ENCODE measurements around the gene PCYT1A. TPM values are rescaled to one million over a fixed set of nuclear protein-coding genes. Genes with fewer than 3 reads are reported as not detected.

Gene PCYT1A
- polyA plus RNA-seq, 1 donor (not counting 4 experiments of a cell fraction or from before 2014, with no cell fraction given) = 108 TPM

- FAIRE-seq (no peak), DNase-seq (ENCODE audit: low read depth, low spot score) (no peak)
- Histone ChIP-seq H3K9ac (ENCODE audit: control insufficient read depth, extremely low read depth, insufficient read depth, low read length) (no peak overlapping the region), H4K20me1 (ENCODE audit: control insufficient read depth, extremely low read depth, insufficient read depth, low read length) (no peaks in the 10 kb centered on the region), H3K36me3 (ENCODE audit: control insufficient read depth in 2 of 2, extremely low read depth in 1 of 2, insufficient read depth in 2 of 2, low read length in 2 of 2) (no peaks in the 10 kb centered on the region), H2AFZ (ENCODE audit: control insufficient read depth, low read length) (no peak overlapping the region), H3K27me3 (ENCODE audit: control insufficient read depth, extremely low read depth, insufficient read depth, low read length) (peaks cover 17% of the 10 kb centered on the region), H3K27ac (ENCODE audit: control insufficient read depth, insufficient read depth, low read length) (no peak overlapping the region), H3K4me2 (ENCODE audit: control insufficient read depth, extremely low read depth, insufficient read depth, low read depth, low read length) (no peak overlapping the region), H3K4me1 (ENCODE audit: control insufficient read depth, extremely low read depth, insufficient read depth, low read length) (no peaks in the 10 kb centered on the region), H3K9me1 (ENCODE audit: control insufficient read depth, extremely low read depth, insufficient read depth, low read length) (no peaks in the 10 kb centered on the region), H3K4me3 (ENCODE audit: control insufficient read depth in 2 of 3, extremely low read depth in 1 of 3, insufficient read depth in 2 of 3, low read depth in 1 of 3, low read length in 3 of 3) (no peak overlapping the region), H3K79me2 (ENCODE audit: control insufficient read depth, insufficient read depth, low read length) (no peaks in the 10 kb centered on the region), H3K9me3 (ENCODE audit: control insufficient read depth, low read depth, low read length) (no peaks in the 10 kb centered on the region)
- dilution Hi-C loops (cut with MboI; ENCODE audit: extremely low pct_ligation_motif_present, low sequenced_read_pairs) = no loop called here
- TF ChIP-seq CTCF (optimal IDR thresholded peaks at IDR 0.05 in 1 of 3, IDR thresholded peaks at IDR 0.05 in 1 of 3, conservative IDR thresholded peaks at IDR 0.05 in 1 of 3; ENCODE audit: extremely low read depth in 1 of 3, insufficient read depth in 2 of 3, low read length in 3 of 3) (no peak), EZH2 (IDR thresholded peaks at IDR 0.05; ENCODE audit: low read length) (no peak)
Observed at GRCh38 chr3:196225086-196225485, 62.4 kb downstream of the PCYT1A start.

GRCh38 chr3:196222876-196223595 lies 64.5 kb downstream of the PCYT1A start:
- FAIRE-seq = no peak
- dilution Hi-C loops (cut with MboI; ENCODE audit: extremely low pct_ligation_motif_present, low sequenced_read_pairs) = no loop called here
- Histone ChIP-seq H3K4me2 (ENCODE audit: control insufficient read depth, extremely low read depth, insufficient read depth, low read depth, low read length) (no peak overlapping the region), H3K27me3 (ENCODE audit: control insufficient read depth, extremely low read depth, insufficient read depth, low read length) (peaks cover 13% of the 10 kb centered on the region), H3K4me1 (ENCODE audit: control insufficient read depth, extremely low read depth, insufficient read depth, low read length) (peaks cover 6% of the 10 kb centered on the region), H4K20me1 (ENCODE audit: control insufficient read depth, extremely low read depth, insufficient read depth, low read length) (no peaks in the 10 kb centered on the region), H3K36me3 (ENCODE audit: control insufficient read depth in 2 of 2, extremely low read depth in 1 of 2, insufficient read depth in 2 of 2, low read length in 2 of 2) (no peaks in the 10 kb centered on the region), H3K79me2 (ENCODE audit: control insufficient read depth, insufficient read depth, low read length) (no peaks in the 10 kb centered on the region), H3K27ac (ENCODE audit: control insufficient read depth, insufficient read depth, low read length) (no peak overlapping the region), H2AFZ (ENCODE audit: control insufficient read depth, low read length) (no peak overlapping the region), H3K9me1 (ENCODE audit: control insufficient read depth, extremely low read depth, insufficient read depth, low read length) (no peaks in the 10 kb centered on the region), H3K4me3 (ENCODE audit: control insufficient read depth in 2 of 3, extremely low read depth in 1 of 3, insufficient read depth in 2 of 3, low read depth in 1 of 3, low read length in 3 of 3) (no peak overlapping the region), H3K9ac (ENCODE audit: control insufficient read depth, extremely low read depth, insufficient read depth, low read length) (no peak overlapping the region), H3K9me3 (ENCODE audit: control insufficient read depth, low read depth, low read length) (no peaks in the 10 kb centered on the region)
- no peak for DNase-seq (ENCODE audit: low read depth, low spot score)
- no peak for TF ChIP-seq CTCF (optimal IDR thresholded peaks at IDR 0.05 in 1 of 3, IDR thresholded peaks at IDR 0.05 in 1 of 3, conservative IDR thresholded peaks at IDR 0.05 in 1 of 3; ENCODE audit: extremely low read depth in 1 of 3, insufficient read depth in 2 of 3, low read length in 3 of 3)
- TF ChIP-seq EZH2 (IDR thresholded peaks at IDR 0.05; ENCODE audit: low read length) = no peak

All from keratinocyte (primary cell).